Ureter (tissue), 1 donor: ENCODE results near the gene ERI3. TPM values are rescaled to one million over a fixed set of nuclear protein-coding genes. Genes with fewer than 3 reads are reported as not detected.

Experiments used
- DNase-seq: peaks from one replicate; pipeline ENCODE4 v3.0.0-alpha.2; 2020; ENCODE audit warnings: low spot score
- total RNA-seq: library from RNA; stranded (reverse); gene quantifications from one replicate; pipeline ENCODE4 v1.2.4, GENCODE V29; 2023
- donor health status: DM: yes; HTN: yes; CAD: no.

ERI3 gene
- total RNA-seq, 1 donor from 2014 or later, result 60.9 TPM

DNA sequence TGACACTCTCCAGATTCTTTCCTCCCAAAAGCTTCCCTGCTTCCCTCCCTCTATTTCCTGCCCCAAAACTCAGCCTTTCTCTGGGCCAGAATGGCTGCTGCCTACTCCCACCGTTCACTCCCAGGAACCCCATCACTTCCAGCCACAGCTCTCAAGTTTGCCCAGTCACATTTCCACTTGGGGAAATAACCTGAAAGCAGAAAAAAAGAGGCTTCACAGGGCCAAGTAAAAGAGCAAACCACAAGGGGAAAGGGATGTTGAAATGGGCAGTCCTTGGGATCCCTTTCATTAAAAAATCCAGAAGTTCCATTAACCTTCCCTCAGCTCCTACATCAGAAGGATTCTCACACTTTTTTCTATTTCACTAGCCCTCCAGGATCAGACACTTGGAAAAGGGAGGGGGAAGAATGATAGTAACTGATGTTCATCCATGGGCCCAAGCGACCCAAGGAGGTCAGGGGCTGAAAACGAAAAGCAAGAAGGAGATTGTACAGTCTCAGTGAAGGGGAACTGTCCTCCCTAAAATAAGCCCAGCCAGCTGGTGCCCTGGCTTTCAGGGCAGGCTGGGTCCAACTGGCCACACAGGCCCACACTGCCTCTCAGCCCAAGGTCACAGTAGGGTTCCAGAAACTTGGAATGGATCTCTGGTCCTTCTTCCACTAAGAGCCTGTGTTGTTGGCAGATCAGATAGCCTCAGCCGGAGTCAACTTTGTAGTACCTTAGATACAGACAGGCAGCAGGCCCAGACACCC, 92.1 kb downstream of the ERI3 start:
- DNase-seq, result no peak

DNA sequence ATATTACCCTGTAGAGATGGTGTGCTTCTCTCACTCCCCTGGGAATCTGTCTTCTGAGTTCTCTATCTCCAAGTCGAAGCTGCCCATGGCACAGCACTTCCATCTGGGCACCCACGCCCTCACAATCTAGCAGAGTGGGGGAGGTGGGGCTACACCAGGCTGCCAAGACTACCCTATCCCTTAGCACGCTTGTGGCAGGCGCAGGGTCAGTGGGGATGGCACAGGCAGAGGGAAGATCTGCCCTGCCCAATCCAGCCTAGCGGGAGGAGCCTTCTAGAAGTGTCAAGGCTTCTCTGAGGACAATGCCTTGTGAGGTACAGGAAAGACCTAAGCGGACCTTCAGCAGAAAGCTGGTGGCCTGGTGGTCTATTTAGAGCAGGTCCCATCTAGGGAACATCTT, 92.6 kb downstream of the ERI3 start:
- DNase-seq, result no peak

DNA sequence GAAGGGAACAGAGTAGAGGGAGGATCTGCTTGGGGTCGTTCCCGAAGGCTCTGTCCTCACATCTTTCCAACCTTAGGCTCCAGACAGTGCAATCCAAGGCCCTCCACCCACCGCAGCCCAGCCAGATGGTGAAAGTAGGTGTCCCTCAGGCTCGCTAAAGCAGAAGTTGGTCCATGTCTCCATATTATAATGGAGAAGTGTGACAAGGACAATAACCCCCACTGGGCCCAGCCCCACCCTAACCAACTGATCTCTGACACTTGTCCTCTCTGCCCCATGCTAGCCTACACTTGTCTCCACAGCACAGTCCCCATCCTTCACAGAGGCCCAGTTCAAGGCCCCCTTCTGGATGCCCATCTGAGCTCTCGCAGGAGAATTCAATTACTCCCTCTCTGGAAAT, 93.1 kb downstream of the ERI3 start:
- no peak for DNase-seq

DNA sequence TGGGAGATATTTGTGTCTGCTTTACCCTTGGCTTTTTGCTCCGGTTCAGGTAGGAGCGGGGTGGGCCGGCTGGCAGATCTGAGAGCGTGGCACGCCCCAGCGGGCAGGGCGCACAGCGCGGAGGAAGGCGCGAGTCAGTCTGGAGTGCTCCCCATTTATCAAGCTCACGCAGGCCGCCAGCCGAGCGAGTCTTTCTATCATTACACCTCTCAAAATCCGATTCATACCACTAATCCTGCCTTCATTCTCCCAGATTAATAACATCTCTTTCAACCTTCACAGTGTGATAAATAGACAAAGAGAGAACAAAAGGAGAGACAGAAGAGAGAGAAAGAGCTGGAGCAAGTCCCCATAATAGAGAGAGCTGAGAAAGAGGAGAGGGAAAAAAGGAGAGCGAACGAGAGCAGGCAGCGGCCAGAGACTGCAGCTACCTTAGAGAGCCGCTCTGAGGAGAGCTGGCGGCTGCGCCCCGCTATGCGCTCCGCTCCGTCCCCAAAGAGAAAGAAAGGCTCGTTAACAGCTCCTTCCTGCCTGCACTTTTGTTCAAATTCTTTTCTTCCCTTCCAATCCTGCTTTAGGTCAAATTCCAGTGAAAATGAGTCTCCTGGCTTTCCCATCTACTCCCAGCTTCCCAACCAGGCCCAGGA, 93.8 kb downstream of the ERI3 start:
- DNase-seq, result no peak

DNA sequence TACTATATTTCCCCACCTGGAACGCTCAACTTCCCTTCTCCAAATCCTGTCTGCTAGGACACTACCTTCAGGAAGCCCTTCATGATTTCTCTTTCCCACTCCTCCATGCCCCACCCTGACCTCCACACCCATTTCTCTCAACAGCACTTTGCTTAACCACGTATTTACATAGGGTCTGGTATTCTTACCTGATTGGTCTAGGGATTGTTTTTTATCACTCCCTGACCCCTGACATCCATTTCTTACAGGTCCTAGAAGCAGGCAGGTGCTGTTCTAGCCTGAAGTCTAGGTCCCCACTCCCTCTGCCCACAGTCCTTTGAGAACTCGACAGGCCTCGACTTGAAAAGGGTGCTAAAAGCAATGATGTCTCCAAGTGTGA, 94.3 kb downstream of the ERI3 start:
- DNase-seq, result no peak

DNA sequence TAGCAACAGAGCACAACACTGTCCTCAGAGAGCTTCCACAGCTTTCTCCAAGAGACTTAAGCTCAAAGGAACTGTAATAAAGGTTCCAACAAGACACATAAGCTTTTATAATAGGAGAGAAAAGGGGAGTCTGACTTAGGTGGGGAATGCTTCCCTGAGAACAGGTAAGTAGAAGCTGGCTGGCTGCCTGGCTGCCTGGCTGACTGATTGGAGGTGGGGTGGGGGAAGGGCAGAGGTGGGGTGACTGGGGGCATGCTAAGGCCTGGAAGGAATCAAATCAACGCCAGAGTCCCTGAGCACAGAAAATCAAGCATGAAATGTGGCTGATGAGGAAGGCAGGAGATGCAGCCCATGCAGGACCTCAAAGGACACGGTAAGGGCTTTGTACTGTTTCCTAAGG, 96.0 kb downstream of the ERI3 start:
- no peak for DNase-seq

DNA sequence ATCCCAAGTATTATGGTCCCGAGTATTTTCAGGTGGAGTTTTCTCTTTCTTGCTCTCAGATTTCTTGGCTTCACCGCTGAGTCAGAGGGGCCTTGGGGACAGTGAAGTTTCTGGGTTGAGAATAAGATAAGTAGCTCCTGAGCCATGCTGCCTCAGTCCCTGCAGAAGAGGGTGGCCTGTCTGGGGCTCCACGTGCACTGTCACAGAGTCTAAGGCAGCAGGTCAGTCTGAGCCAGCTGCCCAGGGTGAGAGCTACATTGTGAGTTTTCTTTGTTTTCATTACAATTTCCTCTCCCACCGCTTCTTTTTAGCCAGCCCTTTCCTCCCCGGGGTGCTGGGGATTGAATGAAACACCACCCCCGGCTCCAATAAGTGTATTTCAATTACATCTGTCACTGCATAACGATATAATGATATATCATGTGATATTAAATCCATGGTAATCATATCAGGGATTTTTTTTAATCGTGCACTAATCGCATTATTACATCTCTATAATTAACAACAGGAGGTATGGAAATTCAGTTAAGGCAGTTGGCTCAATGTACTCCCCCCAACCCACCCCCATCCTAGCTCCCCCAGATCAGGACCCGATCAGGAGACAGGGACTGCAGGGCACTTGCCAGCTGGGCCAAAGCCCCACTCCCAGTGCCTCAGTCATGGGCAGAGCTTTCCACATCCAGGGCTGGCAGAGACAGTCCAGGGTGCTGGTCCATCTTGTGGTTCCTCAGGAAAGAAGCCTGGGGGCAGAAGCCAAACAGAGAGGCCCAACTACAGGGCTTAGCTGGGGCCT, 98.1 kb downstream of the ERI3 start:
- DNase-seq, result no peak

DNA sequence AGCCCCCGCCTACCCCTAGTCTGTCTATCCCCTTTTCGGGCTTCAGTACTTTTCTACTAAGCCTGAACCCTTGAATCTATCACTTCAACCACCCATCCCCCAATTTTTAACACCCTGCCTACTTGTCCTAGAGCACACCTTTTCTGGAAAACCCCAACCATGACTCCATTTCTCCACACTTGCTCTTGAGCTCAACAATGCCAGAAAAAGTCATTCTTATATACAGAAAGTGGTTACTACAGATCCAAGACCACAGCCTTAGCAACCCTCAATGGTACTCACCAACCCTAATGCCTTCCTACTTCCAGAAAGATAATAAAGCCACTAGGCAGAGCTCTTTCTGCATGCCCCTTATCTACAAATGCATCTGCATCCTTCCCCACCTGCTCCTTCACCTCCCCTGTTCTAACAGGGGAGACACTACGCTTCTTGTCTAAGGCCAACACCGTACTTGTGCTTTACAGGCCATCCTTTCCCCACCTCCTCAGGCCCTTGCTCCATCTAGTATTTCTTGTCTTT, 100.6 kb downstream of the ERI3 start:
- no peak for DNase-seq

DNA sequence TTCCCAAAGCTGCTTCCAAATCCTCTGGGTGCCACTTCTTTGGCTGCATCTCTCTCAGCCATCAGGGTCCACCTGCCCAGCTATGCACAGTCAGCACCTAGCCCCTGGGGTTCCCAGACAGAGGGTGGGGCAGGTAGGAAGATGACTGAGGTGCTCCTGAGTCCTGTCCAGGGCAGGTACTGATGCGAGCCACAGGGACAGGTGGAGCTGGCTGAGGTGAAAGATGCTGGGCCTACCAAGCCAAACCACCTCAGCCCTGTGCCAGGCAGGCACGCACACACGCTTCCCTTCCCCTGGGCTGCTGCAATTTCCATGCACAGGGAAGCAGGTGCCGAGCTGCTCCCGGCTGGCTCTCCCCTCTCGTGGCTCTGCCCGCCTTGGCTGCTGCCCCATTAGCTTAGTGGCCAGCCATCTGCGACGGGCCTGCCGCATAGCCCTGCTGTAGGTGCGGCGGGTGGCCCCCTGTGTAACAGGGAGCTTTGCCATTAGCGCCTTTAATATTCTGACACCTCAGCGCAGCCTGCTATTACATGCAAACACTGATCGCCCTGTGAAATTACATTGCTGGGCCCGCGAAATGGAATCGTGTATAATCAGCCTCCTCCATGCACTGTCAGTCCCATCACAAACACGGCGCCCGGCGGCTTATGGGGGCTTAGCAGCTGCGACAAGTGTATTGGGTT, 102.9 kb downstream of the ERI3 start:
- no peak for DNase-seq

DNA sequence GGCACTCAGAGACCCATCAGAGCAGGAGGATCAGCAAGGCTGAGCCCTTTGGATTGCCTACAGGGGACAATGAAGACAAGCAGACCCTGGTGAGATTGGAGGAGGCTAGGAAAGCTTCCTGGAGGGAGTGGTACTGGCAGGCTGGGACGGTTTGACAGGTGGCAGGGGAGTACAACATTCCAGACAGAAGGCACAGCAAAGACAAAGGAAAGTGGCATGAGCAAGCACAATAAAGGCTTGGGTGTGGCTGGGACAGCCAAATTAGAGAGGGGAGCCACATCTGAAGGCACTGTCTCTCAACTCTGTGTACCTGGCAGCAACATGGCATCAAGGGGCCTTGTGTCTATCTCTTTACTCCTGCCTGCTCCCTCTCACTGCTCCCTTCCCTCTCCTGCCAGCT, 103.6 kb downstream of the ERI3 start:
- no peak for DNase-seq

DNA sequence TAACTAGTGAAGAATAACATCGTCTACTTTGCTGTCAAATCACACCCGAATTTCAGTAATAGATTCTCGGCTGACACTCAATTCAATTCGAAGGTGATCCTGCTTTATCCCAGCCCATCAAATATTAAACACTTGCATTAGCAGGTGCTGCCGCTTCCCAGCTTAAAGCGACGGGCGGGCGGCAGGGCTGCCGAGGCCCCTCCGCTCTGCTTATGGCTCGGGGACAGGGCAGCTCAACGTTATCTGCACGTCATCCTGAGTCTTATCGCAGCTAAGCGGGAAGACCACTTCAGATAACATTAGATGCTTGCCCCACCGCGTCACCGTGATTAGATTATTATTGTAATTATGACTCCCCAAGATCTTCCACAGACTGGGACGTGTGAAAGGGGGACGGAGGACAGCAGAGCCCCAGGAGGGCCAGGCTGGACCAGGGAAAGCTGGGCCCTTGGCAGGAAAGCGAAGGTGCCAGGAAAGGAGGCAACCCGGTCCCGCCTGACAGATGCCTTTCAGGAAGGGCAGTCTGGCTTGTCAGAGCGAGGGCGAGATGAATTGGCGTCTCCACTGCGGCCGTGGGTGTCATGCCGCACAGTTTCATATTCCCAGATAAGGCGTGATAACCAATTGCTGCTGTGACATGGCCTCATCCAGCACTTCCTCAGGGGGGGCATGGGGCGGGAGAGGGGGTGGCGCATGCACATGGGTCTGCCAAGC, 104.8 kb downstream of the ERI3 start:
- DNase-seq, result no peak

DNA sequence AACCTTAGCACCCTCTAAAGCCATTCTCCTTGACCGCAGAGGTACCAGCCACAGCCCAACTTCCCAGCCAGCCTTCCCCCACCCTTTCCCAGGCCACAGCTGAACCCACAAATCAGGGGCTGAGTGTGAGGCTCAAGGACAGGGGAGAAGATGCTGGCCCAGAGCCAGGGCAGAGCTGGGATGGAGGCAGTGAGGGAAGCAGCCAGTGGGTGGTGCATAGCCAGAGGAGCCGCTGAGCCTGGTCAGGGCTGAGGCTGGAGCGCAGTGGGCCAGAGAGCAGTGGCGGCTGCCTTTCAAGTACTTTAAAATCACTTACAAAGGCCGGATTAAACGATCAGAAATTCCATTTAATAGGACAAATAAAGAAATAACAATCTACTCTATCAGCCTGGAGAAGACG, 105.5 kb downstream of the ERI3 start:
- DNase-seq, result no peak

DNA sequence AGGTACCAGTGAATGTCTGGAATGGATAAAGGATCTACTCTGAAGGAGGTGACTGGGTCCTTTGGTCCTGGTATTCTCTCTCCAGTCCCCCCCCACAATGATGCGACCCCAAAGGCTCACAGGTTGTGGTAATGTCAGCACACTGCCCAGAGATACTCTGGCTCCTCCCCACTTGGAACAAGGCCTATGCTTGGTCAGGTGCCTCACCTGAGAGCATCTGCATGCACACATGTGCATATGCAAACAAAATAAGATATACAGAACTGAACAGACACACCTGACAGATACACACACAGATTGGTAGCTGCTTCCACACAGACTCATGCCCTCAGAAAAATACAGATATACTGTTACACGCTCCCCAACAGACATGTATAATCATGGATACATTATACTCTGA, 108.3 kb downstream of the ERI3 start:
- no peak for DNase-seq

DNA sequence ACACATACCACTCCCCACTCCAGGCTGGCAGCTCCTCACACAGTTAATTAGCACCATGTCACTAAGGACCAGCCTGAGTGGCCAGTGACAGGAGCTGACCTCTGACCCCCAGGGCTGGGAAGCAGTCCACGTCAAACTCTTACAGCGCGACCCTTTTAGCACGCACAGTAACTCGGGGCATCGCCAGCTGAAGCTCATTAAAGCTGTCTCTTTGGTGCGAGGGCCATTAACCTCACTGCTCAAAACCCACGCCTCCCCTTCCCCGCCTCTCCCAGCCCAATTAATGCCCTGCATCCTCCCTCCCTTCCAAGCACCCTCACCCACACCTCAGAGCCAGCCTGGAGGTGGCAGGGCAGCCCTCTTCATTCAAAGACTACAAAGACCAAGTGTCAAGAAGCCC, 110.1 kb downstream of the ERI3 start:
- no peak for DNase-seq

DNA sequence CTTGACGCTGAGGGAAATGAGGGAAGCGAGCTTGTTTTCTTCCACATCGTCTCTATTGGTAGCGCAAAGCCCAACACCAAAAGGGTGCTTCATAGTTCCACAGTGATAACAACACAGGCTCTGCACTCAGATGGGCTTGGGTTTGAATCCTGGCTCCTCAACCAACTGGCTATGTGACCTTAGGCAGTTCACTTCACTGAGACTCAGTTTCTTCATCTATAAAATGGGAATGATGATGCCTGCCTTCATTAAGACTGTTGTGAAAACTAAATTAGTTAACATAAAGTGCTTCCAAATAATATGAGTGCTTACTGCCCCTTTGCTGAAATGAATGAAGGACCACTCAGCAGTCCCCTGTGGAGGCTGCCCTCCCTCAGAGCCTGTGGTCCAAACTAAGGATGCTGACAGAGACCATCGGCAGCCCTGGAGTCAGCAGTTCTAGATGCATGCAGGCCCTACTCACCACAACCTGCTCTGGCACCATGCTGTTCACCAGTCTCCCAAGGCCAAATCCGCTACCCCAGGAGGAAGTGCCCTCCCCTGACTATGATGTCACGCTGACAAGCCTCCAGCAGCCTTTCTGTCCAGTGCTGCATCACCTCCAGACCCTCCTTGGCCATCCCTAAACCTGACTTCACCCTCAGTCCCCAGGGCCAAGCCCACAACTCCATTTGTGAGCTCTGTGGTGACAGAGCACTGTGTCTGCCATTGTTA, 111.1 kb downstream of the ERI3 start:
- DNase-seq, result no peak

DNA sequence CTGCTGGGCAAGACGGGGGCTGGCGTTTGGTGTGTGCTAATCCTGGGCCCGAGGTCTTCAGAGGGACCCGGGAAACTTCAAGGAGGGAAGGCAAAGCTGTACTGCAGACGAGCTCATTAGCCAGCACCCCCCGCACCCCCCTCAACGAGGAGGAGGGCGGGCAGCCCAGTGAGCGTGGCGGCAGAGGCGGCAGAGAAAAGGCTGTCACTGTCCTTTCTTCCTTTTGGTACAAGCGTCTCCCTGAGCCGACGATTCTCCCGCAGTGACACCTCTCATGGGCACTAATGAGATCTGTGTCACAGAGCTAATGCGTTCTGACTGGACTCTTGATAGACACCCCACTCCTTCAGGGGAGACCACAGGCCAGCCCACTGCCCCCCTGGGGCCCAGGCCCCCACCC, 112.3 kb downstream of the ERI3 start:
- DNase-seq, result no peak

DNA sequence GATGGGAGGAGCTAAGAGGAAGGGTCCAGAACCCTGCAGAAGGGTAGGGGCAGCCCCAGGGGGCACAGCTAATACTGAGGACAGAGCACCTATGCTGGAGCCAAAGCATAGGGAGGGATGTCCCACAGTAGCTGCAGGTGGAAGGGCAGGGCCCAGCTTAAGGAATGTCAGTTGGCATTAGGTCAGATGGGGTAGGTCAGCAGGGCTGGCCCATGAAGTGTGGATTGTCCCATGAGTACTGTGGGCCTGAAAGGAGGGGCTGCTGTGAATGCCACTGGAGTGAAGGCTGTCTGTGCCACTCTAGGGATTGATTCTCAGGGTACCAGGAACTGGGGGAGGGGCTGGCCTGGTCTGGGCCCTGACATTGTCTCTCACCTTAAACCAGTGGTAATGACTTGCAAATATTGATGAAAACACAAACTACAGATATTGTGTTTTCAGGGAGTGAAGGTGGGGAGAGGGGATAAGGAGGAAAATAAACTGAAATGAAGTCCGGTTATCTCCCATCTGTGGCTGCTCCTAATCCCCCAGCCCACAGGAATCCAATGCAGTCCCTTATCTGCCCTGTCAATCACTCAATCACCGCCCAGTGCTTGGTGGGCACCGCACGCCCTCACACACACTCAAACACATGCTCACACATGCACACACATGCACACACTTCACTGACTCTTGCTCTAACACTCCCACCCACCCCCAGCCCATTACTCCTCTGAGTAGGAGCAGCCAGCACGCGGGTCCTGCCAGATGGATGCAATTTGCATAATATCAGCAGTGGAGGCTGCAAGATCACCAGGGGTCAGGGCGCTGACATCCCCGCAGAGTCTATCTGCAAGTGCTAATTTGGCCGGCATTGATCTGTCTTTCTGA, 114.0 kb downstream of the ERI3 start:
- DNase-seq, result no peak

DNA sequence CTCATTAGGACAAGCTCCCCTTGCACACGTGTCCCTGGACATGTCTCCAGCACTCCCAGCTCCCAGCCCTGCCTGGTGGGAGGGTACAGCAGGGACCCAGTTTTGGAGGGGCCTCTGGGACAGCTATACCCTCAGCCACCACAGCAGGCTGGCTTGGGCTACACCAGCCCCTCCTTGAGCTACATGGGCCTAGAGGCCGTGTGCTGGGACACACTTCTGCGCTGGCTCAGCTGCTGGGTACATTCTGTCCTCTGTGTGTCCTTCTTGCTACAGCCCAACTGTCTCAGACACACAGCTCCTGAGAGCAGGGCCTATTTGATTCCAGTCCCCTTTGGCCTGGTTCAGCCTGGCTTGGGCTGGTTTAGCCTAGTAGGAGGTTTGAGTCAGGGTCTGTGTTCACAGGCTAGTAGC, 115.1 kb downstream of the ERI3 start:
- peak; percentile 58 for DNase-seq

DNA sequence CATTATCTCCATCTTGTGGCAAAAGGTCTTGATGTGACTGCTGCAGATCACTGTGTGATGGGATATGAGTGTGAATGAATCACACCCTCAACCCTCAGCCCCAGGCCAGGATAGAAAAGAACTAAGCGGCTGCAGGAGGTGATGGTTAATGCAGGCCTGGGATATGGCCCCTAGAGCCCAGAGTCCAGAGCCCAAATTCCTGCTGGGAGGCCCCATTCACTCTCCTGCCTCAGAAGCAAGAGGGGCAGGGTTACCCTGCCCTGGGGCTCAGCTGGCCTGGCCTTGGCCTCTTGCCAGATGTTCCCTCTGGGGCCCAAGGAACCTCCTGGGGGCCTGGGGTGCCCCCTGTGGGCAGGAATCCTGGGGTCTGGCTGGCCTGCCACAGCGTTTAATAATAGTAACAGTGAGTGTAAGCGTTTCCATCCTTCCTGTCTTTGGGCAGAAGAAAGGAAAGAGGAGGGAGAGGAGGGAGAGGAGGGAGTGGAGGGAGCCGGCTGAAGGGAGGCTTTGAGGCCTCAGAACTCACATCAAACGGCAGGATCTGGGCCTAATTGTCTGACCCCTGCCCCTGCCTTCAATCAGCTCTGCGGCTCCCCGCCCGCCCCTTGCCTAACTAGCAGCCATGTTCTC, 115.6 kb downstream of the ERI3 start:
- peak; percentile 56 for DNase-seq
